ENCODE results near the gene SPSB4.

SPSB4 gene

GRCh38 chr3:141125351-141125750, 74.2 kb downstream of the SPSB4 start:
- H3K4me1 ChIP-seq, result peaks cover 17% of the 10 kb centered on the region
- H3K9me3 ChIP-seq (ENCODE audit: control insufficient read depth, low read length), result no peaks in the 10 kb centered on the region
- no peak for TF ChIP-seq CTCF (IDR thresholded peaks at IDR 0.05)
- H3K4me3 ChIP-seq (ENCODE audit: low read depth, low read length), result no peak overlapping the region
- H3K9ac ChIP-seq, result no peak overlapping the region
- H3K36me3 ChIP-seq (ENCODE audit: control insufficient read depth, insufficient read depth, low read length), result no peaks in the 10 kb centered on the region
- no peak overlapping the region for H3K4me2 ChIP-seq (ENCODE audit: low read length)
- H3K27me3 ChIP-seq (ENCODE audit: control insufficient read depth, insufficient read depth, low read length), result no peaks in the 10 kb centered on the region
- H3K79me2 ChIP-seq, result no peaks in the 10 kb centered on the region
- no peak overlapping the region for H2AFZ ChIP-seq
- no peak overlapping the region for H3K27ac ChIP-seq

- Histone ChIP-seq H3K36me3 (ENCODE audit: control insufficient read depth, insufficient read depth, low read length) (no peaks in the 10 kb centered on the region), H3K27me3 (ENCODE audit: control insufficient read depth, insufficient read depth, low read length) (no peaks in the 10 kb centered on the region), H3K9ac (no peak overlapping the region), H2AFZ (no peak overlapping the region), H3K4me1 (peaks cover 17% of the 10 kb centered on the region), H3K9me3 (ENCODE audit: control insufficient read depth, low read length) (no peaks in the 10 kb centered on the region), H3K27ac (no peak overlapping the region), H3K4me3 (ENCODE audit: low read depth, low read length) (no peak overlapping the region), H3K79me2 (peaks cover 4% of the 10 kb centered on the region), H3K4me2 (ENCODE audit: low read length) (no peak overlapping the region)
- TF ChIP-seq CTCF (IDR thresholded peaks at IDR 0.05), result no peak
Measured at GRCh38 chr3:141126661-141127343, 75.7 kb downstream of the SPSB4 start.

- H3K4me2 ChIP-seq (ENCODE audit: low read length), result no peak overlapping the region
- no peaks in the 10 kb centered on the region for H3K36me3 ChIP-seq (ENCODE audit: control insufficient read depth, insufficient read depth, low read length)
- no peak overlapping the region for H3K27ac ChIP-seq
- H2AFZ ChIP-seq, result no peak overlapping the region
- H3K79me2 ChIP-seq, result peaks cover 4% of the 10 kb centered on the region
- H3K9ac ChIP-seq, result no peak overlapping the region
- no peak overlapping the region for H3K4me3 ChIP-seq (ENCODE audit: low read depth, low read length)
- no peaks in the 10 kb centered on the region for H3K27me3 ChIP-seq (ENCODE audit: control insufficient read depth, insufficient read depth, low read length)
- H3K4me1 ChIP-seq, result peaks cover 17% of the 10 kb centered on the region
- TF ChIP-seq CTCF (IDR thresholded peaks at IDR 0.05), result no peak
- H3K9me3 ChIP-seq (ENCODE audit: control insufficient read depth, low read length), result no peaks in the 10 kb centered on the region
Measured at GRCh38 chr3:141127344-141128125, 76.4 kb downstream of the SPSB4 start.

GRCh38 chr3:141128126-141128777, 77.1 kb downstream of the SPSB4 start:
- Histone ChIP-seq H3K79me2 (peaks cover 4% of the 10 kb centered on the region), H2AFZ (no peak overlapping the region), H3K27ac (no peak overlapping the region), H3K36me3 (ENCODE audit: control insufficient read depth, insufficient read depth, low read length) (no peaks in the 10 kb centered on the region), H3K4me2 (ENCODE audit: low read length) (no peak overlapping the region), H3K27me3 (ENCODE audit: control insufficient read depth, insufficient read depth, low read length) (no peaks in the 10 kb centered on the region), H3K4me1 (peaks cover 13% of the 10 kb centered on the region), H3K9ac (no peak overlapping the region), H3K9me3 (ENCODE audit: control insufficient read depth, low read length) (no peaks in the 10 kb centered on the region), H3K4me3 (ENCODE audit: low read depth, low read length) (no peak overlapping the region)
- TF ChIP-seq CTCF (IDR thresholded peaks at IDR 0.05), result no peak

Data from parathyroid adenoma (tissue), 2 donors.